Keratinocyte (primary cell): ENCODE measurements around the gene ADGRG6.

Experiments
- CTCF ChIP-seq, 3 experiments: IDR thresholded peaks in 1 of 3; conservative IDR thresholded peaks in 1 of 3; optimal IDR thresholded peaks in 1 of 3; 2 replicates in 2 of 3; 3 replicates in 1 of 3; pipeline versions ENCODE3 to v1.5.1; 2011; ENCODE audit warnings: low read length in 3 of 3, mild to moderate bottlenecking in 3 of 3, moderate library complexity in 2 of 3, control low read depth in 1 of 3, inconsistent platforms in 1 of 3; ENCODE audit not compliant: insufficient read depth in 2 of 3; ENCODE audit errors: extremely low read depth in 1 of 3
- EZH2 ChIP-seq: IDR thresholded peaks from one replicate; pipeline ENCODE4 v1.6.1; 2012; ENCODE audit warnings: inconsistent platforms, mild to moderate bottlenecking, low read length, moderate library complexity

- TF ChIP-seq CTCF (optimal IDR thresholded peaks at IDR 0.05 in 1 of 3, IDR thresholded peaks at IDR 0.05 in 1 of 3, conservative IDR thresholded peaks at IDR 0.05 in 1 of 3; ENCODE audit: extremely low read depth in 1 of 3, insufficient read depth in 2 of 3, low read length in 3 of 3) (no peak), EZH2 (no peak)
Observed at GRCh38 chr6:142376115-142376514, 74.3 kb downstream of the ADGRG6 start.
